CD1c-positive myeloid dendritic cell (primary cell): Measurements from ENCODE around the gene NAPG.
"Not testable (repeated sequence)": the region's sequence is repeated elsewhere in the genome, so short reads cannot be mapped to it uniquely, and the experiment has no call there.

Source experiments
- DNase-seq: peaks from one replicate; pipeline ENCODE4 v3.0.0-alpha.2; 2016; ENCODE audit errors: extremely low spot score

NAPG gene

DNA sequence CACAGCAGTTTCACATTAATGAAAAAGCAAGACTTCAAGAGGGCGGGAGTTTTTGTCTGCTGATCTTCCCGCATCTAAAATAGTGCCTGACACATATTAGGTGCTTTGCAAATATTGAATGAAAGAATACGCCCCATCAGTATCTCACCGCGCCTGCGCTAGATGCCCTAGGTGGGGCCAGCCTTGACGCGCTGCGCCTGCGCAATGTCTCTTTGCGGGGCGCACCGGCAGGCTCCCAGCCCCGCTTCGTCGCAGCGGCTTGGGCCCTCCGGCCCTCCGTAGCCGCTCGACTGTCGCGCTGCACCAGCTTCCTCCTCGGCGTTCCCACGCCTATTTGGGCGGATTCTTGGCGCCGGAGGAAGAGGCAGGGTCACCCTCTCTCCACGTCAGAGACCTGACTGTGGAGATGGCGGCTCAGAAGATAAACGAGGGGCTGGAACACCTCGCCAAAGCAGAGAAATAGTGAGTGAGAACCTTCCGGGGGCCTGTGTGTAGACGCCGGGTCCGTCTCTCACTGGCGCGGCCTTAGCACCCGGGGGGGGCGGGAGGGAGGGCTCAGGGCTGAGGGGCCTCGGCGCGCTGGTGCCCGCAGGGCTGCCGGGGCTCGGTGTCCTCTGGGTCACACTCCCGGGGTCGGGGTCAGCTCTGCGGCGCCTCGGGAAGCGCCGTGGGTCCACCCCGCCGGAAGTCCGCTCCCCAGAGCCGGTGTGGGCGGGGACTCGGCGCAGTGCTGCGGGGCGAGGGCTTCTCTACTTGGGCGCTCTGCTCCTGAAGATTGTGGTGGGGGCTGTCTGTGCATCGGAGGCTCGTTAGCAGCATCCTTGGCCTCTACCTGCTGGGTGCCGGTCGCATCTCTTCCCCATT lies at the start of gene NAPG:
Gene NAPG, plus strand, starts transcription at position 331 of the 864 bp plus-strand sequence. Its CDS starts 76 bp downstream, at position 407.
- DNase-seq = peak; percentile 96

DNA sequence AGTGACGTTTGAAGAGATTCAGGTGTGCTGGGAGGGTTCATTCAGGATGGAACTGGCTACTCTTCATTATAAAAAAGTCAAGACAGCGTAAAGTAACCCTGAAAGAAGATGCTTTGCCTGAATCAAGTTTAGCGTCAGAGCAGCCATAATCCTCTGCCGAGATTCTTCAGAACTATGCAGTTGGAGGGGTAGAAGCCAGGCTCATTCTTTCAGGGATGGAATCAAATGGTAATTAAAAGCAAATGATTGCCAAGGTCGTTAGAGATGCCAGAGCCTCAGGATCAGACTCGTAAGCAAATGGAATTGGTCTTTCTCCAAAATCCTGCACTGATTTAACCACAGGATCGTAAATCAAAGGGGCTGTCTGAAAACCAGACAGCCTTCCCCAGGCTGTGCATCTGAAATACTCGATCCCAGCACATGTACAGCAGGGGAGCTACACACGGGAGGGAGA lies 49.5 kb upstream of the NAPG start:
- no peak for DNase-seq

DNA sequence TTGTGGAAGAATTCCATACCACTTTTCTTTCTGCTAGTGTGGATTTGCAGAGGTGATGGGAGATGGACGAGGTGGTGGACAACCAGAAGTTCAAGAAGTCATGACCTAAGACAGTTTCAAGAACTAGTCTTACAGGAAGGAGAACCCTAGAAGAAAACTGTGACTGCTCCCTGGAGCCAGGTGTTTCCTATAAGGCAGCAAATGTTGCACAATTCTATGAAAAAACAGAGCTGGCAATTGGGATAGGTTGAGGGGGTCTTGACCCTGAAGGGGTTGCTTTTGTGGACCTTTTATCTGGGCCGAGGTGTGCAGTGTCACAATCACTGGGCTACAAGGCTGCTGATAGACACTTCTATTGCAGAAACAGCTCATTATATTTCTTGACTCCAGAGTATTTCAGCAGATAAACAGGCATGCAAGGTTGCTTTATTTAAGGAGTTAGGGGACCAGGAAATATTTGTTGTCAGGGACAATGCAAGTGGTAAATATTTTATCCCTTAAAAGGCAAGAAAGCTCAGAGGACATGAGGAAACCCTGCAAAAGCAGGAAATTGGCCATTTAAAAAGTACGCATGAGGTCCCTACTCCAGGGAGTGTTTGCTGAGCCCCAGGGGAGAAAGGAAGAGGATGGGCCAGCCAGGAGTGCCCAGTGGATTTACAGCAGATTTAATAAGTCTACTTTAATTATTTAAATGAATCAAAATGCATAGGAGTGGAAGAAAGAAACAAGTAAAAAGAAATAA lies 48.5 kb upstream of the NAPG start:
- no peak for DNase-seq

DNA sequence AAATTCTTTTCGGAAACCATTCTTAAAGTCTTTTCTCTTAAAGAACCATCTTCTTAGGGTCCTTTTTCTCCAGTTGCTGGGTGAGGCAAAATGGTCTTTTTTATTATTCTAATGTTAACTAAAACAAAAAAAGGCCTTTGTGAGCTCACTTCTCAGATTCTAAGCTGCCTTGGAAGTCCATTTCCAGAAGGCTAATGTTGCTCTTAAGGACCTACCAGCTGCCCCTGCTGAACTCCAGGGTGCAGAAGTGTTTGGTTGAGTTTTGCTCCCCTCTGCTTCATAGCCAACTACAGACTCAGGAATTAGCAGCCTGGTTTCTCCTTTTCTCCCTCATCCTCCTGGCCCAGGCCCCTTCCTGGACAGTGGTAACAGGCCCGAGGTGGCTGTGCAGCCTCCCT lies 48.0 kb upstream of the NAPG start:
- no peak for DNase-seq

DNA sequence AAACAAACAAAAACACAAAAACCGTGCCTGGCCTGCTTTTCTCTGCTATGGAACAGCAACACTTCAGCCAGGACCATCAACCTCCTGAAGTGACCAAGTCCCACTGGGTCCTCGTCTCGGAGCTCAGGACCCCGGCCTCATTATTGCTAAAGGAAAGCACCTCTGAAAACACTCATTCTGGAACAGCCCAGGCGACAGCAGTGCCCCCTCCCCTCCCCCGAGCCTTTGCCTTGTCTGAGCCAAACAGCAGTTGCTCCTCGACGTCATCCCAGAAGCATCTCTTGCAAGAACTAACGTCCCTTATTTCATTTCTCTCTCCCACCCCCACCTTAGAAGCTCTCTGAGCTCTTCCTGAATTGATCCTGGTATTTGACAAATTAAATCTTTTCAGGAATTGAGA lies 44.0 kb upstream of the NAPG start:
- DNase-seq = no peak

DNA sequence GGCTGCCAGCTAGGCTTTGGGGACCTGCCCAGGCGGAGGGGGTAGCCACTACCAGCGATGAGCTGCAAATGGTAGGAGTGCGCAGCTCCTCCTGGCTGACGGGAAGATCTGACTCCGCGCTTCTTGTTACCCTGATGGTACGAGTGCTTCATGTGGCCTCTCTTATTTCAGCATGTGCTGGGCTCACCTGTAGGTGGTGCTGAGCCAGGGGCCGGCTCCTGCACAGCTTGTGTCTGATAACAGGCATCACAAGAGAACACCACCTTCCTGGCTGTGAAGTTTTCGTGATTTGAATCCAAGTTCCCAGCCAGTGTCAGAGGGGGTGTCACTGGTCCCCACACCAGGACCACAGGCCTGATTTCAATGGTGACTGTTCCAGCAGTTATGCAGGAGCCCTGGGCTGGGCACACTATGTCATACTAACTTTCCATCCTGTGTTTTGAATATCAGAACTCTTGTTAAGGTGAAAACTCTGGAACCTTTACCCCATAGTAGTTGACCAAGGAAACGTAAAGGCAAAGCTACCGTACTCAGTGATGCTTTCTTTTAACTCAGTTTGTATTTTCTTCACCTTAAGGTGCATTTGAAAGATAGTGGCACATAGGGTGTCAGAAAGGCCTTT lies 43.4 kb upstream of the NAPG start:
- no peak for DNase-seq

DNA sequence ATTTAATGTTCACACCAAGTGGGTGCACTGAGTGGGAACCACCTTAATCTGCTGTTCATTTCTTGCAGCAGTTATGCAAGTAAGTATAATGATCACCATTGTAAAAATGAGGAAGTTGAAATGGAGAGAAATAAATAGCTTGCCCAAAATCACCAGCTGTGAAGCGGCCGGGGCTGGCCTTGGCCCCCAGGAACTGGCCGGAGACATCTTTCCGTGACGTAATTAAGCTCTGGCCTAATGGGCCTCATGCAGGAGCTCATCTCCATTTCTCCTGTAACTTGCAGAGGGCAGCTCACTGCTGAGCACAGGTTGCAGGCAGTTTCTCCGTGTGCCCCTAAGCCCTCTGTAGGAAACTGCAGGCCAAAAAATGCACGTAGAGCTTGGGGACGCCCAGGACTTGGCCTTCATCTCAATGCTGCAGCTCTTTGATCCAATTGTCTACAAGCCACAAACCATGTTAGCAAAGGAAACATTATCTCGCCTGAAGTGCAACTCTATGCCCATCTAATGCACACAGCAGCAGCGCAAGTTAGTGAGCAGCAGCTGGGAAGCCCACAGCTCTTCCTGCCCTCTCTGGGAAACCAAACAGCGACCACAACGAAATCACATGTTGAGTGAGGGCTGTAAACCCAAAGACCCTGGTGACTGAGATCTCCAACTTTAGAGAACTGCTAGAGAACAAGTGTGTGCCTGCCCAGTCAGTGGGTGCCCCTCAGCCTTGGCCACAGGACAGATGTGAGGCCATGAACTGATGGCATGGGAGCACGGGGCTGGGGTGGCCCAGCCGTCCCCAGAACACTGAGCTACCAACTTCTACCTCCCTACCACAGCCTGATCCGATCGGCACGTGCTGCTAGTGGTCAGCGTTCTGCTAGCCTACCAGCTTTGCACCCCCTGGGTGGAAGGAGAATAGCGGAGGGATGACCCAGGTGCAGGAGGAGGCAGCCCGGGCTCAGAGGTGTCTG lies 42.6 kb upstream of the NAPG start:
- DNase-seq = peak; percentile 61

DNA sequence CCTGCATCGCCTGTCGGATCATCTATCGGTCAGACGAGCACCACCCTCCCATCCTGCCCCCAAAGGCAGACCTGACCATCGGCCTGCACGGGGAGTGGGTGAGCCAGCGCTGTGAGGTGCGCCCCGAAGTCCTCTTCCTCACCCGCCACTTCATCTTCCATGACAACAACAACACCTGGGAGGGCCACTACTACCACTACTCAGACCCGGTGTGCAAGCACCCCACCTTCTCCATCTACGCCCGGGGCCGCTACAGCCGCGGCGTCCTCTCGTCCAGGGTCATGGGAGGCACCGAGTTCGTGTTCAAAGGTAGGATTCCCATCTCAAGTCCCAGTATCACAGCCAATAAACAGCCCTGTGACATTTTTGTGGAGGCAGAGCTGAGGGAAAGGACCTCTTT lies 40.4 kb upstream of the NAPG start:
- no peak for DNase-seq

DNA sequence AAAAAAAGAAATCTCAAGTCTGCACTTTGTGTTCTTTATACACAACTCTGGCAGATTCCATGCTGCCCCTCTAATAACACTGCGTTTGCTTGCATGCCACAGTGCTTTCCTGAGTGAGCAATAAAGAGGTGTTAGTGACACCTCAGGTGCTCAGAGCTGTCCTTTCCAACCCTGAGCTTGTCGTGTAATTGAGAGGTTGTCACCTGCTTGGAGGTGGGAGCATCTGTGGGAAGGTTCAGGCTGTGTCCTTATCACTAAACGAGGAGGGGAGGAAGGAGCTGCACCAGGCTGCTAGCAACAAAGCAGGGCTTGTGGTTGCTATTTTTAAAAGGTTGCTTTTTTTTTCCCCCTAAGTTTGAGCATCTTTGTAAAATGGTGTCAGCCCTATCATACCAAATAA lies 39.5 kb upstream of the NAPG start:
- no peak for DNase-seq

DNA sequence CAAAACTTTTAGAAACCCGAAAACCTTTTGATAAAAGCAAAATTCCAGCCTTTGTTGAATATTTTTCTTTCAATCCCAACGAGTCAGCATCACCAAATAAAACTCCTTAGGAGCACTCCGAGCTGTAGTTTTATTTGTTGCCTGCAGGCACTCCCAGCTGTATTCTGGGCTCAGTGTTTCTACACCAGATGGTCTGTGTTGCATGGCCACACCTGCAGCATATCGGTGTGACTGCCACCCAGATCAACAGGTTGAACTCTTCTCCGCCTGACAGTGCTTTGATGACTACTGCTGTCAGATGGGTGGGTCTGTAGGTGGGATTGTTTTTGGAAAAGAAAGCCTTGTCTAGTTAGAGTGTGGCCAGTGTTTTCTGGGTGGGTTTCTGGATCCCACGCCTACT lies 38.7 kb upstream of the NAPG start:
- DNase-seq = no peak

DNA sequence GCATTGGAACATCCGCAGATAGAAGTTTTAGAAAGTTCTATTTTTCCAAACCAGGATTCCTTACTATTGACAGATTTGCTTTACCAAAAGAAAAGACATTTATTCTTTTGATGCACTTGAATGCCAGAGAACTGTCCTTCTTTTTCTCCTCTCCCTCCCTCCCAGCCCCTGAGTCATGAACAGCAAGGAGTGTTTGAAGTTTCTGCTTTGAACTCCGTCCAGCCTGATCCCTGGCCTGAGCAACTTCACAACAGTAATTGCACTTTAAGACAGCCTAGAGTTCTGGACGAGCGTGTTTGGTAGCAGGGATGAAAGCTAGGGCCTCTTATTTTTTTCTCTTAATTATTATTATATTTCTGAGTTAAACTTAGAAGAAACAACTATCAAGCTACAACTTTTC lies 37.8 kb upstream of the NAPG start:
- DNase-seq = no peak

DNA sequence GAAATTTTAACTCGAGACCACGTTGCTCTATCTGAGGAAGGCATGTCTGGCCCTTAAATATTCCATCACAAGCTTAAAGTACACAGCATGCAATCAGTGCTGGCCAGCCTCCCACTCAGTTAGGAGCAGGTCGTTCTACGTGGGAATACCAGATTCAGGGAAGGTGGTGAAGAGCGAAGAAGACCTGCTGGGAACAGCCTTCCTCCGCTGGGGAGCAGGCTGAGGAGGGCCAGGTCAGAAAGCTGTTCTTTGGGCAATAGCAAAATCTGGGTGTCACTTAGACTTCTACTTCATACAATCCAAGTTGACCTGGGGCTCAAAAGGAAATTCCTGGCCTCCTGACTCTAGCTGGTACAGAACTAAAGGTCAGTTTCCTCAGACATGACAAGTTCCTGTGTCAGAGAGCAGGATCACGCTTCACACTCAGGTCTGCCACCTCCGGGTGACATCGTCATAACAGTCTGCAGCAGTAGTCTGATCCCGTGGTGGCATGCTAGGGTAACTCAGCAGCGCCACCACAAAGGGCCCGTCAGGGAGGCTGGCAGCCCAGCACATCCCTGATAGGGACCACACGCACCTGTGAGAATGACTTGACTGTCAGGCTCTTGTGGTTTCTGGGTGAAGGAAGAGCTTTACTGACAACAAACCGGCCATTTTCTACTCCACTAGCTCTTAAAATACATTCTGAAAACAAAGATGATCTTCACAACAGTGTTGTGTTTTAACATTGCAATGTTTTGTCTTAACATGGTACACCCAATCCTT lies 35.2 kb upstream of the NAPG start:
- peak; percentile 67 for DNase-seq

DNA sequence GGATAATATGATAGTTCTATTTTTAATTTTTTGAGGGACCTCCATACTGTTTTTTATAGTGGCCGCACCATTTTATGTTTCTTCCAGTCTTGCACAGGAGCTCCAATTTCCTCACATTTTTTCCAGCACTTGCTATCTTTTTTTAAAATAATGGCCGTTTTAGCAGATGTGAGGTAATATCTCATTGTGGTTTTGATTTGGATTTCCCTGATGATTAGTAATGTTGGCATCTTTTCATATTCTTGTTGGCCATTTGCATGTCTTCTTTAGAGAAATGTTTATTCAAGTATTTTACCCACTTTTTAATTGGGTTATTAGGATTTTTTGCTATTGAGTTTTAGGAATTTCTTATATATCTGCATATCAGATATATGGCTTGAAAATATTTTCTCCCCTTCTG lies 29.9 kb upstream of the NAPG start:
- no peak for DNase-seq

DNA sequence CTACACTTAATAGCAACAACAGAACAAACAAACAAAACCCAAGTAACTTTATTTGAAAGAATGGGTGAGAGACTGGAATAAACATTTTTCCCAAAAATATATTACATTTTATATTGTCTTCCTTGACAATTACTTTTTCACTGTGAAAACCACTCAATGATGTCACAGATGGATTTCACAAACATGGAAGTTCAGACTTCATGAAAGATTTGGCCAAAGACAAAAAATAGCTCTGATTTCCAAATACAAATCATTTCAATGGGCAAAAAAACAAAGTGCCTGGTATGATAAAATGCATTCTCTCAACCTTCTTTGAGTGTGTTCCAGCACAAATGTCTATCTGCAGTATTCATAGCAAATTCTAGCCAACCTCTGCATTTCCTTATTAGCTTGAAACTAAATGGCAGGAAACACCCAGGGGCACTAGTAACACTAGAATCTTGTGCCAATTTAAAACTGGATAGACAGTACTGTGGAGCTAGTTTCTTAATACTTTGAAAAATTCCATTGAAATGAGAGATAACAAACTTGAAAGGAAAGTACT lies 28.5 kb upstream of the NAPG start:
- no peak for DNase-seq

DNA sequence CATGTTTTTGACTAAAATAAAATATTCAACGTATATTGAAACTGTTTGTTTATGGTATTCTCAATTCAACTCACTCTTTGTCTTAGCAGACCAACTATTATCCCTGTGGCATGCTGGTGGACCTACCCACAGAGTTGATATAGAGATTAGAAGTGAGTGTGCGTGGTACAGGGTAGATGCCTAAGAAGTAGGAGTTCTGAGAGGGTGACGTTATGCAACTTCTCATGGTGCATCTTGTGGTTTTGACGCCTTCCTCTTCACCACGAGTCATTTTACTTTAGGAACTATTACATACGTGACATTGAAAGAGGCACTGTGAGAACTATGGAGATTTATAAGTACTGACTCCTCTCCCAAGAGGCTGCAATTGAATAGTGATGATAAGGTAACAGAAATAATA lies 26.6 kb upstream of the NAPG start:
- DNase-seq = peak; percentile 82

DNA sequence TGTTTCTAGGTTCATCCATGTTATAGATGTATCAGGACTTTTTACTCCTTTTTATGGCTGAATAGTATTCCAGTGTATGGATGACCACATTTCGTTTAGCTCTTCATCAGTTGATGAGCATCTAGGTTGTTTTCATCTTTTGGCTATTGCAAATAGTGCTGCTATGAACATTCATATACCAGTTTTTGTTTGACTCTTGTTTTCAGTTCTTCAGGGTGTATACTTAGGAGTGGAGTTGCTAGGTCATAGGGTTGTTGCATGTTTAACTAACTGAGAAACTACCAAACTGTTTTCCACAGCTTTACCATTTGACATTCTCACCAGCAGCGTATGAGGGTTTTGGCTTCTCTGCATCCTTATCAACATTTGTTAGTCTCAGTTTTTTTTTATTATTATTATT lies 25.8 kb upstream of the NAPG start:
- no peak for DNase-seq

DNA sequence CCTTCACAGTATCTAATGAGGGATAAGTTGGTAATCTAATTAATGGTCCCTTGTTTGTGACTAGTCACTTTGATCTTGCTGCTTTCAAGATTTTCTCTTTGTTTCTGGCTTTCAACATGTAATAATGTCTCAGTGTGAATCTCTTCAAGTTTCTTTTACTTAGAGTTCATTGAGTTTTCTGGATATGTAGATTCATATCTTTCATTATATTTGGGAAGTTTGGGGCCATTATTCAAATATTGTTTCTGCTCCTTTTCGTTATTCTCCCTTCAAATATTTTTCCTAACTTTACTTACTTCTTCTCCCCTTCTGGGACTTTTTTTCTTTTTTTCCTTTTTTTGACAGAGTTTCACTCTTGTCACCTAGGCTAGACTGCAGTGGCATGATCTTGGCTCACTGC lies 21.1 kb upstream of the NAPG start:
- no peak for DNase-seq

DNA sequence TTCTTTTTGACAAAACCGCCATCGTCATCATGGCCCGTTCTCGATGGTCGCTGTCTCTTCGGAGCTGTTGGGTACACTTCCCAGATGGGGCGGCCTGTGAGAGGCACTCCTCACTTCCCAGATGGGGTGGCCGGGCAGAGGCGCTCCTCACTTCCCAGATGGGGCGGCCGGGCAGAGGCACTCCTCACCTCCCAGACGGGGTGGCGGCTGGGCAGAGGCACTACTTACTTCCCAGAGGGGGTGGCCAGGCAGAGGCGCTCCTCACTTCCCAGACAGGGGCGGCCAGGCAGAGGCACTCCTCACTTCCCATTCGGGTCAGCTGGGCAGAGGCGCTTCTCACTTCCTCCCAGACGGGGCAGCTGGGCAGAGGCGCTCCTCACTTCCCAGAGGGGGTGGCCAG lies 19.9 kb upstream of the NAPG start:
- DNase-seq = not testable (repeated sequence)

DNA sequence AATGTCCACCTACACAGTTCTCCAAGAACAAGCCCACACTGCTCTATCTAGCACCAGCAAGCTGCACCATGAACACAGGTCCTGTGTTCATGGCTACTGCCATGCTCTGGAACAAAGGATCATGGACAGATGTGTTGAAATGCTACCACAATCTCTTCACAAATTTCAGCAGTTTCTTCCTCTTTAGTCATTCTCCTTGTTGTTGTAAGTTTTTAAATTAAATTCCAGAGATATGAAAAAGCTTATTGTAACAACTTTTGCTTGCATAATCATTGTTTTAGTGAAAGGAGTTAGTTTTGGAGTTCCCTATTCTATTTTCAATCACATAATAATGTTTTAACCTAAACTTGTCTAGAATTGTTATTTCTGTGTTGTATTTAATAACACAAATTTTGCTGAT lies 17.2 kb upstream of the NAPG start:
- DNase-seq = no peak

DNA sequence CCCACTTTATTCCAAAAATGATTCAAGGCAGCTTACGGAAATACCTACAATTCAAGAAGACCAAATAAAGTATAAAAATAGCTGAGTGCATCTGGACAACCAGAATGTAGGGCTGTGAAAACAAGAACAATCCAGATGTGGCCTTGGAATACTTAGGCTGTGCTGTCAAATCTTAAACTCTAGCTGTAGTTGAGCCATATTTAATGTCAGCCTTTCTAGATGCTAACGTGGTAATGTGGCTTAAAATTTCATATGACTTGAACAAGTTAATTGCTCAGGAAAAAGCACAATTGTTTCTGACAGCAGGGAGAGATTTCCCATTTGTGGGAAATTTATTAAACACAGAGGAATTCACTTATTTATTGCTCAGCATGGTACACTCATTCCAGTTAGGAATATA lies 14.6 kb upstream of the NAPG start:
- DNase-seq = no peak
